Measurements from ENCODE around the gene LSMEM2. TPM values are rescaled to one million over a fixed set of nuclear protein-coding genes. Genes with fewer than 3 reads are reported as not detected.
A peak's percentile ranks its signal among the peaks of the same experiment; 100 is the strongest.

LSMEM2 gene
- total and polyA plus RNA-seq, 9 of the 15 experiments (the other 6 are each of a cell fraction or from before 2014, with no cell fraction given): not detected

- TF ChIP-seq SRF (CRISPR knock-in tag; IDR thresholded peaks at IDR 0.05): no peak
- TF ChIP-seq KLF6 (CRISPR knock-in tag; IDR thresholded peaks at IDR 0.05; ENCODE audit: borderline replicate concordance): no peak
- TF ChIP-seq ZNF644 (tag; IDR thresholded peaks at IDR 0.05; ENCODE audit: low read depth): no peak
- no peak for TF ChIP-seq ZNF76 (CRISPR knock-in tag; IDR thresholded peaks at IDR 0.05; ENCODE audit: borderline replicate concordance)
- no peak for TF ChIP-seq RUNX1 (IDR thresholded peaks at IDR 0.05; ENCODE audit: low read depth)
- peak; percentile 73 for TF ChIP-seq ZBTB40 (IDR thresholded peaks at IDR 0.05)
- no peak for TF ChIP-seq ZBTB40 (CRISPR knock-in tag; IDR thresholded peaks at IDR 0.05)
- no peak for TF ChIP-seq ARHGAP35 (IDR thresholded peaks at IDR 0.05; ENCODE audit: partially characterized antibody)
- TF ChIP-seq CCNT2 (IDR thresholded peaks at IDR 0.05; ENCODE audit: borderline replicate concordance, extremely low read depth, insufficient read length, low read depth, low read length): no peak
- TF ChIP-seq ZBED1 (IDR thresholded peaks at IDR 0.05): no peak
- TF ChIP-seq ATF7 (IDR thresholded peaks at IDR 0.05): 0 out of 2 replicates have a peak, but pooled peaks have one; percentile 42
- no peak for TF ChIP-seq RBM15 (IDR thresholded peaks at IDR 0.05; ENCODE audit: insufficient read depth, low read length)
- no peak for TF ChIP-seq ZSCAN32 (CRISPR knock-in tag; IDR thresholded peaks at IDR 0.05)
- TF ChIP-seq SUPT5H (IDR thresholded peaks at IDR 0.05): peak; percentile 47; the same call in 1 of the 2 replicates
- TF ChIP-seq KAT7 (CRISPR knock-in tag; IDR thresholded peaks at IDR 0.05; ENCODE audit: borderline replicate concordance): no peak
- TF ChIP-seq MTA3 (IDR thresholded peaks at IDR 0.05; ENCODE audit: borderline replicate concordance): no peak
- no peak for TF ChIP-seq ZBTB2 (IDR thresholded peaks at IDR 0.05)
- no peak for TF ChIP-seq FOXA1 (IDR thresholded peaks at IDR 0.05; ENCODE audit: borderline replicate concordance)
- TF ChIP-seq FOXK2 (conservative IDR thresholded peaks at IDR 0.05 in 1 of 2, IDR thresholded peaks at IDR 0.05 in 1 of 2; ENCODE audit: low read depth in 2 of 2): no peak
- TF ChIP-seq FOXJ3 (CRISPR knock-in tag; IDR thresholded peaks at IDR 0.05): no peak
- no peak for TF ChIP-seq NCOA6 (IDR thresholded peaks at IDR 0.05)
- no peak for TF ChIP-seq COPS2 (conservative IDR thresholded peaks at IDR 0.05)
Observed at GRCh38 chr3:50246517-50246954, 32.4 kb upstream of the LSMEM2 start (continued).
